GM18909 (cell line): ENCODE data around the gene THSD7B.
"Not testable (repeated sequence)": the region's sequence is repeated elsewhere in the genome, so short reads cannot be mapped to it uniquely, and the experiment has no call there.

Experiments
- ATAC-seq: cut with Tn5 transposase; IDR thresholded peaks from one replicate; pipeline ENCODE4 v1.9.1; 2021; ENCODE audit warnings: mild to moderate bottlenecking; ENCODE audit not compliant: unreplicated experiment, poor library complexity

The THSD7B gene

GRCh38 chr2:137316075-137316474, 550.7 kb downstream of the THSD7B start:
- no peak for ATAC-seq

- ATAC-seq = no peak
Measured at GRCh38 chr2:137321566-137321965, 556.2 kb downstream of the THSD7B start.

- ATAC-seq = not testable (repeated sequence)
Measured at GRCh38 chr2:137331562-137331961, 566.2 kb downstream of the THSD7B start.

DNA sequence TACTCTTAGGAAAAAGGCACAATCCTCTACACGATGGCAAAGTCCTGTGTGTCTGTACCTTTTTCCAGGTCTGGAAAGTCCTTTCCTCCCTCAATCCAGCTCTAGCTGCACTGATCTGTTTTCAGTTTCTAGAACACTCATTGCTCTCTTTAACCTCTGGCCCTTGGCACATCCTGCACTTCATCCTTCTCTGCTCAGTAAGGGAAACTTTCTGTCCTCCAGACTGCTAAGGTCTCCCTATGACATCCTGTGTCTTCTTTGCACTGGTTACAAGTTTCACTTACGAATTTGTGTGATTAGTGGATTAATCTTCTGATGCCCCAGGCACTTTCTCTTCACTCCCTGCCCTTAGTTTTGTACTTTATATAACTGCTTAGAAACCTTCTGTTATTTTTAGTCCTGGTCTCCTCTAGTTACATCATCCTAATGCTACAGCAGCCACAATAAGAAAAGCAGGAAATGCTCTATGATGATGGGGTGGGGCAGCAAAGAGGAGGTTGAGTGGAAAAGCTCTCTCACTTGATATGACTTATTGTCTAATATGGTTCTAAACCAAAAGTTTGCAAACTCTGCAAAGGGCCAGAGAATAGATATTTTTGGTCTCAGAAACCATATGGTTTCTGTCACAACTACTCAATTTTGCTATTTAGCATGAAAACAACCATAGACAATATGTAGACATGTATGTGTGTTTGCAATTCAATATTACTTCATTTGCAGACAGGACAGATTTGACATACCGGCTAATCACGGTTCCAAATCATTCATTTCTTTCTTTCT, 568.2 kb downstream of the THSD7B start:
- ATAC-seq = no peak

DNA sequence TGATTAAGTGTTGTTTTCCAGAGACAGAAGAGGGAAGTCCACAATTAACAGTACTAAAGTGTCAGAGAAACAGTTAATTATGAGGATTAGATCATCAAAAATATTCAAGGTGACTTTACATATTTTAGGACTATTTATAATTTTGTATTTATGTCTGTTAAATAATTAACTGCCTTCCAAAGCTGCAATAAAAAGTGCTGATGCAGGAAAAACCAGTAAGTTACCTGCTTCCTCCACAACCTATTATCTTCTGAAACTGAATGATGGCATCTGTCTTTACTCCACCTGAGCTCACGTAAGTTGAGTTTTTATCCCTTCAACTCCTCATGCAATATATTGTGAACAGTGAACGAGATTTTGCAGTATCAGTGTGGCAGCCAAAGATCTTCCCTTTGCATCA, 570.7 kb downstream of the THSD7B start:
- ATAC-seq = no peak

DNA sequence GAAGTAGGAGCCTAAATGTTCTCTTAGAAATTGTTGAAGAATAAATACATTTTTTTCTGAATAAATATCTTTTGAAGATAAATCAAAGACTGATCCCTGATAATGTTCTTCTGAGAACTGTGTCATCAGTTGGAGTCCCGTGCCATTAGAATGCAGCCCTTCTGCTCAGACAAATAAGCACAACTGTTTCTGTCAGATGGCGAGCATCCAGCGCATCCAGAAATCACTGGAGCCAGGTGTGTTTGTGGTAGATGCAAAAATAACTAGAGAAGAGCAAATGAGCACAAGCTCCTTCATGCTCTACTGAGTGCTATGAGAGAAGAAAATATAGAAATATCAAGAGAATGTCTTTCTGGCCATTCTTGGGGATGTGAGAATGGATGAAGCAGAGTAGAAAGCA, 573.7 kb downstream of the THSD7B start:
- no peak for ATAC-seq

GRCh38 chr2:137345994-137346393, 580.6 kb downstream of the THSD7B start:
- no peak for ATAC-seq

GRCh38 chr2:137348301-137348700, 583.0 kb downstream of the THSD7B start:
- no peak for ATAC-seq

DNA sequence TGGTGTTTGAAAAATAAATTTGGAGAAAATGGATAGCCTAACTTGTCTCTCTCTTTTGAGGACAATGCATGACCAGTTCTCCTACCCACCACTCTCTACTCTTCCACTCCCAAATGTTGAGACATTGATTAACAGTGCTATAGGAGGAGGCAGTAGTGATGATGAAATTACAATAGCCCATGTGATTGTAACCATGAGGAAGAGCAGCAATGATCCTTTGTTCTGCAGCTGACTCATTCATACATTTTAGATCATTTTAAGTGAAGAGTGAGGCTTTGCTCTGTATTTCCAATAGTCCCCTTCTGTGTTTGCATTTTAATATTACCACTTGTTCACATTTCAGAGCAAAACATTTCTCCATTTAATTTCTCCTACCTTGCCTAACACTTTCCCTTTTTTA, 592.3 kb downstream of the THSD7B start:
- no peak for ATAC-seq

- ATAC-seq = no peak
Measured at GRCh38 chr2:137367361-137367760, 602.0 kb downstream of the THSD7B start.

DNA sequence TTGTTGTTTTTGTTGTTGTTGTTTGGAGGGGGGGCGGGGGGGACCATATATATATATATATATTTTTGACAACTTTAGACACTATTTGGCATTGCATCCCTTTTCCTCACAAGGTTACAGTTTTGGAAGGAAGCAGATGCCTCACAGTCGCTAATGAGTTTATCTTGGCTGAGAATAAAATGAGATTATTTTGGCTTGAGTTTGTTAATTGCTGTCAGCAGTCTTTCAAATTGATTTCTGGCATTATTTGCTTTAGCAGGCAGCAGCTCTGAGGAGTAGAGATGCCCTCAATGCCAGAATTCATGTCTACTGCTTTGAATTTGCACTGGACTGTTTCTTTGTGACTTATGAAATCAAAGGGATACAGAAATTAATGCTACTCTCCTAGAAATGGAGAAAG, 603.8 kb downstream of the THSD7B start:
- no peak for ATAC-seq

DNA sequence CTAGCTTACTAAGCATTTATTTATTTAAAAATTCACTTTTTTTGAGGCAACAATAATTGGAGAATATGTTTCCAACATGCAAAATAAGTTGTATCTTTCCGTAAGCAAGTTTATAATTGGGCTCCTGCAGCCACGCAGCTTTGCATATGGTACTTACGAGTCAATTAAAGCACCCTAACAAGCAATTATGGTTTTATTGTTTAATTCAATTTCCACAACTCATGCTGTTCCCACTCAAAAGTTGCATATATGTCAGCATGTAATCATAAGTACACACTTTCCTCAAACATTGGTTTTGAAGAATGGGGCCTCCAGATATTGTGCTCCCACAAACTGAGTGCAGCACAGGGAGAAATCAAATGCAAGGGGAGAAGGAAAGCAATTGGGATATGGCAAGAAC, 613.8 kb downstream of the THSD7B start:
- ATAC-seq = no peak

- no peak for ATAC-seq
Measured at GRCh38 chr2:137380610-137381009, 615.3 kb downstream of the THSD7B start.

DNA sequence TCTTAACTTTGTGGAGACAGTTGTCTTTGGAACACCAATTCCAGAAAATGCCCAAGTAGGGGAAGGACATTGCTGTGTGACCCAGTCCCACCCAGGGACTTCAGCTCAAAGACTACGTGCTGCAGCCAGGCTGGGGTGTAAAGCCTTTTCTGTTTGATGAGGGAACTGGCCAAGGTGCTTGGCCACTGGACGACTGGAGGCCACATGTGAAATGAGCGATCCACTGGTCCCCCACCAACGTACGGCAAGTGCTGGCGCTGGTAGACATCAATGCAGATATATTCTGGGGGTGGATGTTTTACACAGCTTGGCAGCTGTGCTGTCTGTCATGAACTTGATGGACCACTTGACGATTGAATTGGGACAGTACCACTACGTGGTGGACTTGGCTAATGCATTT, 616.4 kb downstream of the THSD7B start:
- ATAC-seq = no peak

GRCh38 chr2:137383391-137383790, 618.0 kb downstream of the THSD7B start:
- no peak for ATAC-seq

DNA sequence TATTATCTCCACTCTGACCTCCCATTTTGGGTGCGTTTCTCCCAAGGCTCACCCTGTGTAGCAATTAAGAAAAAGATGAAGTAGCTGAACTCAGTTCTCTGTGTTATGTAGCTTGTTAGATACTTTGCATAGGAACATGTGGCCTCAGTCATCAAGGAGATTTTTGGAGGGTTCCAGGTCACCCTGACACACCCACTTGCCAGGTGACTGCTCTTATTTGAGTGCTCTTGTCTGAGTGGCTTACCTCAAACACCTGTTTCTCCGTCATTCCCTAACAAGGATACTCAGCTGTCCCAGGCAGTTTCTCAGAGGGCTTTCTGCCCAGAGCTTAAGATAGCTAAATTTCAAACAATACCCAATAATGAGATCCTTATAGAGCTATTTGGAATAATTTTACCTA, 621.7 kb downstream of the THSD7B start:
- no peak for ATAC-seq

GRCh38 chr2:137405496-137405895, 640.2 kb downstream of the THSD7B start:
- no peak for ATAC-seq

GRCh38 chr2:137411585-137411984, 646.2 kb downstream of the THSD7B start:
- no peak for ATAC-seq

GRCh38 chr2:137420744-137421143, 655.4 kb downstream of the THSD7B start:
- no peak for ATAC-seq

DNA sequence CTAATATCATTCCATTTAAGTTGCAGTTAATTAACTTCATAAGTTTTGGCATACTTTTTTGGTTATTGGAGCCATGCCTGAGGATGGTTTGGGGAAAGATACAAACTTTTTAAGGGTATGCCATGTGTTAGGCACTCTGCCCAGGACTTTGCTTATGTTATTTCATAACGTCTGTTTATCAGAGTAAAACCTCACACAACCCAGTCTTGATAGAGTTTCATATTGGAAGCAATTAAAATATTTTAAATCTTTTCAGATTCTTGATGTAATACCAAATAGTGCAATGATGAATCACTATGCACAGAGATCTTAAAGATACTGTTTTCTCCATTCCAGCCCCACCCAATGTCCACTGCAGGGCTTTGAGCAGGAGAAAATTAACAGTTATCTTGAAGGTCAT, 669.8 kb downstream of the THSD7B start:
- no peak for ATAC-seq

- no peak for ATAC-seq
Measured at GRCh38 chr2:137437386-137437785, 672.0 kb downstream of the THSD7B start.

GRCh38 chr2:137444970-137445369, 679.6 kb downstream of the THSD7B start:
- no peak for ATAC-seq
